GM04504 (cell line): ENCODE results near the gene MICALL1.

Source experiments
- DNase-seq: peaks from one replicate; pipeline ENCODE4 v3.0.0-alpha.2; 2012; ENCODE audit warnings: low read depth

The MICALL1 gene

DNA sequence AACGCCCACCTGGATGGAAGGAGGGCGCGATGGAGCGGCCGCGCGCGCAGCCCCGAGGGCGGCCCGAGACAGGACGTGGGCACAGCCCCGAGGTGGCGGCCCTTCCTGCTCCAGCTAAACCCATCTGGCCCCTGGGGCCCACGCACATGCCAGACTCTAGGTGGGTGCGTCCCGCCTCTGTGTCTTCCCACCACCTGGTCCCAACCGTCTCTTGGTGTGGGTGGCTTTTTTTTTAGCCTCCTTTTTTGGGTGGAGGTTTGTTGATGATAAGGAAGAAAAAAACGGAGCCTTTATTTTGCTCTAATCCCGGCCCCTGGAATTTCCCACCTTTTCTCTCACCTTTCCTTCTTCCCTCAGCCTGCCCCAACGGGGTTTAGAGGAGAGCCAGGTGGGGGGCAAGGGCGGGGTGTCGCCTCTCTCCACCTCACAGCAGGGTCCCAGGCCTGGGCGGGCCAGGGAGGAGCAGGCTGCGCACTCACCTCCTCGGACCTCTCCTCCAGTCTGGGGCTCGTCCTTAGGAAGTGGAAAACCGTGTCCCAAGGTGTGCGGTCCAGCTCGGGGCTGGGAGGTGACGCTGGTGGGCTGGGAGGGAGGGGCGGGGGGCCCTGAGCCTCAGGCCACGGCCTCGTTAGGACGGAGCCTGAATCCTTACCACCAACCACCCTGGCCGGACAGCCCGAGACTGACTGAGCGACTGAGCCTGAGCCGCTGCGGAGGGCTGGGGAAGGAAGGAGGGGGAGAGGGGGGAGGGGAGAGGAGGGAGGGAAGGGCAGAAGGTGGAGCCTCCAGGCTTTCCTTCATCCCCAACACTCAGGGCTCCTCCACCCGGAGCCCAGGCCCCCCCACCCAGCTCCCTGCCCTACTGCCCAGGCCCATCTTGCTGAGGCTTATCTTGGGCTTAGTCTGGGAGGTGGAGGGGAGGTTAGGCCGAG is 78.0 kb downstream of the MICALL1 start, which contains the start of gene SOX10:
Gene SOX10 (minus strand): TSS at position 696 of the 932 bp plus-strand sequence. CDS start 771 bp downstream, outside the sequence.
- DNase-seq: no peak

DNA sequence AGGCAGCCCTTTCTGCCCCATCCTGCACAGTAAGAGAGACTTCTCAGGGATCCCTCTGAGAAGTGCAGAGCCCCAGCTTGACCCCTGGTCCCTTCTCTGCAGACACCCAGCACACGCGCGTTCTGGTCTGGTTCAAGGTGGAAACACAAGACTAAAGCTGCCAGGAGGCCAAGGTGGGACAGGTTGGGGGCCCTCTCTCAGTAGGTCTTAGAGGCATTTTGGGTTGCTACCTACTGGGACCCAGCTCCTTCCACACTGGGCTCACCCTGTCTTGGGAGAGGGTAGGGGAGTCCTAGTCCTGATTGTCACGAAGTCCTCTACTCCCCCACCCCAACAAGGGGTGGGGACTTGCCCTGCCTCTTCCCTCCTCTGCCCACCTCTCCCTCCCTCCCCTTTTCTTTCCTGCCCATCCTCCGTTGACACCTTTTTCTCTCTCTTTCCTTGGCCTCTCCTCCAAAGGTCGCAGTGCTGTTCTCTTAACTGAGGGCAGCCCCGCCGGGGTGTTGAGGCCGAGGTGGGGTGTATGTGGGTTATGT is 79.0 kb downstream of the MICALL1 start:
- DNase-seq: no peak

DNA sequence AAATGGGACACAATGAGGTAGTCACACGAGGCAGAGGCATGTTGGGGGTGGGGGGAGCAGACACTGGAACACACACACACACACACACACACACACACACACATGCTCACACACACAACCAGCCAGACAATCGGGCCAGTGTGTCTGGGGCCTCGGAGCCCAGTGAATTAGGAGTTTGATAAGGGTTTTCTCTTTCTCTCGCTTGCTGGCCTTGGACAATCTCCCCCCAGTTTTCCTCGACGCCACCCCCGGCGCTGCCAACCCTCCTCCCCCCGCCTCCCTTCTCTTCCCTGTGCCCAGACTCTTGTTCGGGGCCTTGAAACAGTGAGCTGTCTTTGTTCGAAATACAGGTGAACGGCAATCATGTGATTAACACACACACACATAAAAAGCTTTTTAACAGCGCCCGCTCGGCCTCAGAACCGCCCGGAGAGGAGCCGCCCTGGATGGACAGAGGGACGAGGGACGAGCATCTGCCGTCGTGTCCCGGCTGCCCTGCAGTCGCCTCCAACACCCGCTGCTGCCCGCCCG is 79.7 kb downstream of the MICALL1 start:
- no peak for DNase-seq

DNA sequence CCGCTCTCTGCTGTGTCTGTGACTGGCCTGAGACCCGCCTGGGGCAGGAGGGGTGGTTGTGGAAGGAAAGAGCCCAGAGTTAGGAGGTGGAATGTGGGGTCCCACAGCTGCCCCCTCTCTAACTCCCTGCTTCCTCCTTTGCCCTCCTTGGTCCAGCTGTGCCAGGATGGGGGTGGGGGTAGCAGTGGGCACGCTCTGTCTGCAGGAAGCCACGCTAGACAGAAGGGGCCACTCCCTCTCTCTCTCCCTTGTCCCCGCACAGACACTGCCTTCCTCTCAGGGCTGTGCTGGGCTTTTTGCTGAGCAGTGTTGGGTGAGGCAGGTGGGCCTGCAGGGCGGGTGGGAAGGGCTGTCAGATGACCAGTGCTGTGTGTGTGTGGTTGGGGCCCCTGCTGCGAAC is 80.3 kb downstream of the MICALL1 start:
- no peak for DNase-seq

DNA sequence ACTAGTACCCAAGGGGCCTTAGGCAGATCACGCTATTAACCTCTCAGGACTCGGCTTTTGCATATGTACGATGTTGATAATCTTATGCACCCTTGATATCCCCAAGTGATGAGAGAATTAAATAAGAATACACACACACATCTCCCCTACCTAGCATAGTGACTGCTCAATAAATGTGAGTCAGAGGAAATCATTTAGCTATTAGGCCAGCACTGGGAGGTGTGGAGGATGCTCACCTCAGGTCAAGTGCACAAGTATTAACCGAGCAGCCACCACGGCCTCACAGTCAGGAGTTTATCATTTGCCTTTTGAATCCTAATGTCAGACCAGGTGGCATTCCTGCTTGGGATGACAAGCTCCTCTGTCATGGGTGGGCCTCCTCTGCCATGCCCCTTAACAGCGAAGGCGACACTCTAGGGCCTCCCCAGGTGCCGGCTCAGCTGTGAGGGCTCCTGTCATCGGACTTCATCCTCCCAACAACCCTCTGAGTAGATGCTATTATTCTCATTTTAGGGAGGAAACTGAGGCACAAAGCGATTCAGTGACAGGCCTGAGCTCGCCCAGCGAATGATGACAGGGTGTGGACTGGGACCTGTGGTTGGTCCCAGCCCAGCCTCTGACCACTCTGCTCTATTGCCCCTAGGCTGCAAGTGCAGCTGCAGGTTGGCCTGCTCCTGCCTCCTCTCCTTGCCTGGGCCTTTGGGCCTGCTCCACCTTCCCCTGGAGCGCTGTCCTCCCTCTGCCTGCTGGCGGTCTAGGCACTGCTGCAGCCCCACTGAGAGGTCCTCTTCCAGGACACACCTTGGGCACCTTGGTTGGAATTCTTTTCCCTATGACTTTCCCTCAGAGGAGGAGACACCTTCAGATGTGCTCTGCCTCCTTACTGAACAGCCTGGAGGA is 83.3 kb downstream of the MICALL1 start:
- no peak for DNase-seq

DNA sequence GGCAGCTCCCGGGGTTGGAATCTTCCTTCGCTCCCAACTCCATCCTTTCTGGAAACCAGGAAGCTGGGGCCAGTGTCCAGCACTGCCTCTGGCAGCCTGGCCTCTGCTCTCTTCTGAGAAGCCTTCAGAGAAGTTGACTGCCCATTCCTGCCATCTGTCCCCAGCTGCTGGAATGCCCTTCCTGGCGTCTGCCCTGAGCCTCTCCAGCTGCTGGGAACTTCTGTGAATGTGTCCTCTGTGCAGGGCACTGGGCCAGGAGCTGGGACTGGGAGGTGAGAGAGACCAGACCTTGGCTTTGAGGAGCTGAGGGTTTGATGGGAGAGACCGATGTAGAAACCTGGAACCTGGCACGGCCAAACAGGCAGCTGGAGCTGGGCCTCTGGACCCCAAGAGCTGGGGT is 84.2 kb downstream of the MICALL1 start:
- DNase-seq: no peak

DNA sequence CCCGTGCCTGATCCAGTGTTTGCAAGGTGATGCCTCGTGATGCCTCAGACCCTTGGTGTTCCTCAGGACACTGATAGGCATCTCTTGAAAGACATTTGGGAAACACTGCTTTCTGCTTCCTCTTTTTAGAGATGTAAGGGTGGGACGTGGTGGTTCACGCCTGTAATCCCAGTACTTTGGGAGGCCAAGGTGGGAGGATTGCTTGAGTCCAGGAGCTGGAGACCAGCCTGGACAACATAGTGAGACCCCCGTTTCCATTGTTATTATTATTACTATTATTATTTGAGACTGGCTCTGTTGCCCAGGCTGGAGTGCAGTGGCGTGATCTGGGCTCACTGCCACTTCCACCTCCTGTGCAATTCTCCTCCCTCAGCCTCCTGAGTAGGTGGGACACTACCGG is 84.8 kb downstream of the MICALL1 start:
- no peak for DNase-seq

DNA sequence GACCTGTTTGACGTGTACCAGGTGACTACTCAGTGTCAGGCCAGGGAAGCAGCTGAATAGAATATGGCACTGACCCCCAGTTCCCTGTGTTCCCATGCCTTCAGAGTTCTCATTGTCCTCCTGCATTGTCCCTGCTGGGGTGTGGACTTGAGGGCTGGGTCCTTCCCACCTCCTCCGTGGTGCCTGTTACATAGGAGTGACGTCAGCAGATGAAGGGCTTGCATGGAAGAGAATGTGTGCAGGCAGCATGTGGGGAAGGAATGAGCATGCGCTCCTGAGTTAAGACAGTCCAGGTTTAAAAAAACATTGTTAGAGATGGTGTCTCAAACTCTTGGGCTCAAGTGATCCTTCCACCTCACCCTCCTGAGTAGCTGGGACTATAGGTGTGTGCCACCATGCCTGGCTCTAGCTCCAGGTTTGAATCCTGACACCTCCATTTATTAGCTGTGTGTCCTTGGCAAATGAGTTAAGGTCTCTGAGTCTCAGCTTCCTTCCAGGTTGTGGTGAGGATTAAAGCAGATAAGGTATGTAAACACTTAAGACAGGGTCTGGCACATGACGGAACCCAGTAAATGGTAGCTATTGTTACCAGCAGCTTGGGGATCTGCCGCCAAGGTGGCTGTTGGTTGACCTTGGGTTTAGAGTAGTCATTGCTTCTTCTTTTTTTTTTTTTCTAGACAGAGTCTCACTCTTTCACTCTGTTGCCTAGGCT is 85.8 kb downstream of the MICALL1 start:
- no peak for DNase-seq
